T-helper 9 cell (primary cell): ENCODE data around the gene VSIG4.

Experiments used
- DNase-seq: peaks from one replicate; pipeline ENCODE4 v3.0.0-alpha.2; 2020

Gene VSIG4

DNA sequence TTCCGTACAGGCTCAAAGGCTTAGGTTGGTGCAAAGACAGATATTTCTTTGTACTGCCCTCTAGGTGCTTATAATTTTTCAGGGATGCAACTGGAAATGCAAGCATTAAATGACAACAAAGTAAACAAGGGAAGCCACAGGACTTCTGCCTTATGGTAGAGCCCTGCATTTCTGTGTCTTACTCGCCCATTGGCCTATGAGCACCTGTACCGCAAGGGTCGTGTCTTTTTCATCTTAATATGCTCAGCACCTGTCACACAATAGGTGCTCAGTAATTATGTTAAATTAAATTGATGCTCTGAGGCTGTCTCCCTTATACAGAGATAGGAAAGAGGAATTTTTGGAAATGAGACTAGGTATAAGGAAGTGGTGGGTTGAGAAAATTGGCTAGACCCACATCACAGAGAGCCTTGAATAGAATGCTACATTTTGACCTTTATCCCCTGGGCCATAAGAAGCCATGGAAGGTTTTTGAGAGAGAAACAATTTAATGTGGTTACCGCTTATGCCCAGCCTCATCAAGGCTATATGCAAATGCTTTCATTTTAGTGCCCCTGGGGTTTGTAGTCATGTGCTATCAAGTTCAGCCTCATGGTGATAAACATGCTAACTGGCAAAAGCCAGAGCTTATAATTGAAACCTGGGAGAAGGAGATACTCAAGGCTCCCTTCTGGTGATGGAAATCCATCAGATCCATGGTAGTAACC is 16.3 kb downstream of the VSIG4 start:
- DNase-seq: no peak

DNA sequence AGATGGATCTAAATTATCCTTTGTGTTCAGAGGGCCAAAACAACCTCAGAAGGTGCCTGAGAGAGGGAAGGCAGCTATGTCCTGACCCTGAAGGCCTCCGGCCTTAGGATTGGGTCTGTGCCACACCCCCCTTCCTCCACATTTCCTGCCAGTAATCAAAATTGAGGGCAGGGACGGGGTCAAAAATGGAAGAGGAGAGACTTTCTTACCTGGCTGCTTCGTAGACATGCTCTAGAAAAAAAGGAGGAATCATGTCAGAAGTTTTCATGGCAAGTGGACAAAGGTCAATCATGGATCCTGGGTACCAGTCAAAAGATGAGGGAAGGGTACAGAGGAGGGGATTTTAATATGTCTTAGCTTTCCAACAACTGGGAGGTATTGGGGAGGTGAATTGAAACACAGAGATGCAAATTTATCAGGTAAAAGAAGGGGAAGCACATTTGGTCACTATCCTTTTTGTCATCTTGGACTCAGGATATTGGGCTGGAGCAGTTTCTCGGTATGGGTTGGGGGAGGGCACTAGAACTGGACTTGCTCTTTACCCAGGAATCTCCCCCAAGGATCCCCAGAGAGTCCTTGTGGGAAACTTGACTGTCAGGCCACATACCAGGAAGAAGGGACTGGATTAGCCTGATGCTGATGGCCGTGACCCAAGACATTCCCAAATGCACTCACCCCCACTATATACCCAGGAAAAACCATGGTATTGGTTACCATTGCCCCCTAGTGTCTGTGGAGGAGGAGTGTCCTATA is 17.1 kb downstream of the VSIG4 start:
- DNase-seq: no peak

DNA sequence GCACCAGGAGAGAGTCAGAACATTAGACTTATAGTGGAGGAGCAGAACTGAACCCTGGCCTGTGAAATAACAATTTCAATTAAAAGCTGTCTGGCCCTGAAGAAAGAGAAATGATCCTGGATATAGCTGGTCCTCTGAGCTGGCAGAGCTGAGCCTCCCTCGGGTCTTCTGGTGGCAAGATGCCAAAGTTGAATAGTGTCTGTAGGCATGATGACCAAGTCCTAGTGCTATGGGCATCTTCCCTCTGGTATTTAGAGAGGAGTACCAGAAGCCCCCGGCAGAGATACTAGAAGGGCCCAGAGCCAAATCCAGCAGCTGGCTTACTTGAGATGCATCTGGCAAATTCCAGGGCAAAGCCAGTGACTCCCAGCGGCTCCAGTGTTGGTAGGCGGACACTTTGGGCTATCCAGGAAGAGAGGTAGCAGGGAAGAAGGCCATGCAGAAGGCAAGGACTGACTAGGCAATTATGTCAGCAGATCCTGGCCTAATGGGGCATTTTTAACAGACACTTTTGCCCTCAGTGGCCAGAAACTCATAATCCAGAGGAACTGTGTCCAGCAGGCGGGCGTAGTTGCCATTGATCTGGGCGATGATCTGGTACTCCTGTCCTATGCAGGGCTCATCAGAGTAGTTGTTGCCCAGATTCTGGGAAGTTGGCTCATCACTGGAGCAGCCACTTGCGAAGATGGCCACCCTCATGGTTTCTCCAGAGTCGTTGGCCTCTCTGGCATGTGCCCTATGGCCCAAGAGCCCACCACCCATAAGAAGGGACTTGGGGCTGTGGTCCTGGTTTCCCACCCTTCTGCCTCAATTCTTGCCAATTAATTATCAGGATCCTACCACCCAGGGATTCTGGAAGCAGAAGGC is 17.9 kb downstream of the VSIG4 start:
- no peak for DNase-seq

DNA sequence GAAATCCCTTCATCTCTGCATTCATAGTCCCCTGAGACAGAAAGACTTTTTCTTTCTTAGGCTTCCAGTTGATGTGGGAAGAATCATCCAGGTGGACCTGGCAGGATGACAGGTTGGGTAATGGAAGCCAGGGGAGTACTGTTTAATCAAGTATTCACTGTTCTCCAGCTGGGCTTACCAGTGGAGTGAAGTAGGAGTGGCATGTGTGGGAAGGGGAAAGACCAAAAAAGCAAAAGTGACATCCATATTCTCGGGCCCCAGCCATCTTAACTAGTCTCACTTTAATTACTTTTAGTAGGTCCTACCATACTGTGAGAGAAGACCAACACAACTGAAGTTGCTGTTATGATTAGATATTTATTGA is 18.5 kb downstream of the VSIG4 start:
- DNase-seq: no peak

DNA sequence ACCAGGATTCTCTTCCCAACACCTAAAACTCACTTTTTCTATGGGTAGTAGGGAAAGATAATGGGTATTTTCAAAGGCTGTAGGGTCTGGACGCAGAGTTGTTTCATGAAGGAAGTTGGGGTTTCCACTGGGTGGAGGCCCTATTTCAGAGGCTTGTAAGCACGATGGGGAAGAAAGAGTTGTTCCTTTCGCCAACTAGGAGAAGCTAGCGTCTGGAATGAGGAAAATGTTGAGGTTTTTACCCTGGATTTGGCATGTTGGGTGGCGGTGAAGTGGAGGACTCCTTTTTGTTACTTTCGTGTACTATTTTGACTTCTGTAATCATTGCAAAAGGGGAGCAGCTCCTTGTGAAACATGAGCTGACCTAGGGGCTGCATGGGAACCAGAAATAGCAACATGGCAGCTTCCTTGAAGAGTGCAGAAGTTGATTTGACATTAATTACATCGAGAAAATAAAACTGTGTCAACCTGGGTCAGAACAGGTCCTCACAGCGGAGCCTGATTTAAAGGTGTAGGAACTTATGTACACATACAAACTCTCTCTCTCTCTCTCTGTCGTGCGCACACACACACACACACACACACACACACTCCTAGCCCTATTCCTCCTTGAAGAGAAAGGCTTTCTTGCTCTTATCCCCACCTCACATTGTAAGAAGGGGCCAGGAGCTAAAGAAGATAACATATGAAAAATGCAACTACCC is 19.1 kb downstream of the VSIG4 start:
- DNase-seq: no peak

DNA sequence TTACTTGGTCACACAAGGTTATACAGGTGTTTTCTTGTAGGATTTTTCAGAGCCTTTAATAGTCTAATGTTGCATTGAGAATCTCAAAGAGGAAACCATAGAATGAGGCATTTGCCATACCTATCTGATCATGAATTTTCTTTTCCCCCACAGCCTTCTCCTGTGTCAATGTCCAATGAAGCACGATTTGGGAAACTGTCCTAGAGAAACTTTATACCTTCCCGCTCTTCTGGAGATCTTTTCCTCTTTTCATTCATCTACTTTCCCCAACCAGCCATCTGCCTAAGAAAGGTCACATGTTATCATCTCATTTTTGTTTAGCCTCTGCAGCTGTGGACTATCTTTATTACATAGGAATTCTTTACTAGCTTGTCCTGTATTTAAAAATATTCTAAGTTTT is 19.9 kb downstream of the VSIG4 start:
- DNase-seq: no peak

DNA sequence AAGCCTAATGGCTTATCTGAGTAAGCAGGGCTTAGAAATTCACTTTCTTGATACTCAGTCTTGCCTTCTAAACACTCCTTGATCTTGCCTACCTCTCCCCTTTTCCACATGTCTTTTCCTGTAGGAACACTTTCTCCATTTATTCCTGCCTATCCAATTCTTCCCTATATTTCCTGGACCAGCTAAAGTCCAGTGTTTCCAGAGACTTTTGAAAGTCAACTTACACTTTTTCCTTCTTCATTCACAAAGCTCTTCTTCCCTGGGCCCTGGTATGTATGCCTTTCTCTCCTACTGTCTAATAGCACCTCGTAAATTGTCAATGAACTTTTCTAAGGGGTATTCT is 20.6 kb downstream of the VSIG4 start:
- no peak for DNase-seq

DNA sequence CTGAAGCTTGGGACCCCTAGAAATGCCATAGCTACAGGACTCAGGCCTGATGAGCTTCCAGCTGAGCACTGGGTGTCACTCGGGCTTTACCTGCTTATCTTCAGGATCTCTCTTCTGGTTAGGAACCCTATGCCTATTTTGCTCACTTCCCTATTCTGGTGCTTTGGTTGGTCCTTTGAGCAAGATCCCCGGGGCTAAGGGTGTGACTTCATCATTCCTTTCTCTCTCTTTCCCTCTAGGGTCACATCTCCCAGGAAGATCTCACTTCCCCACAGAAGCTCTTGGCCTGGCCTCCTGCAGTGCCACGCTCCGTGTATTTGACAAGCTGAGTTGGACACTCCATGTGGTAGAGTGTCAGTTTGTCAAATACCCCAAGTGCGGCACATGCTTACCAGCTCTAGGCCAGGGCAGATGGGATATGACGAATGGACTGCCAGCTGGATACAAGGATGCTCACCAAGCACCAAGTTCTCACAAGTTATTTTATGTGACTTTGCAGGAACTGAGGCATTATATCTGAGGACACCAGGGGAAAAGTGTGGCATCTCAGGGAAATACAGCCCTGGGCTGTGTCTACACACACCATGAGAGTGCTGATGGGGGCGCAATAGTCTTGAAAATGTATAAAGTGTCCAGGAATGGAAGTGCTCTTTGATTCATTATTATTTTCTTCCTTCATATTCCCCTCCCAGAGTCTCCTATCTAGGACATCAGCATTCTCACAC is 21.1 kb downstream of the VSIG4 start:
- DNase-seq: no peak

DNA sequence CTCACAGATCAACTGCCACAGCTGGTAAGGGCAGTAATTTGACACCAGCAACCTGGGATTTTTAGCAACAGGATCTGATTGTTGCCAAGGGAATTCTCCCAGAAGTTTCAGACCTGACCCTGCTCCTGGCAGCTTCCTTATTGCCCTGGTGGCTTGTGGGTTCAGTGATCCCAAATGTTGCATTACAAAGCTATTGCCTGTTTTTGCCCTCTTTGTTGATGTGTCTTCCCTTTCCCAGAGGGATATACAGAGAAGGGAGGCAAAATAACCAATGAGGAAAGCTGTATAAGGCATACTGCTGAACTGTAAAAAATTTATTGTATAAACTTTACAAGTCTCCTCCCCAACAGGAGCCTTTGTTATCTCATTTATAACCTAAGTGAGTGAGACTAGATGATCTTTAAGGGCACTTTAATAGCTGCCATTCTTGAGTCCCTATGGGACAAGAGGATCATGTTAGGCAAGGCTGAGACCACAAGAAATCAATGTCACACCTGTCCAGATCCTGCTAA is 22.2 kb downstream of the VSIG4 start:
- DNase-seq: no peak

DNA sequence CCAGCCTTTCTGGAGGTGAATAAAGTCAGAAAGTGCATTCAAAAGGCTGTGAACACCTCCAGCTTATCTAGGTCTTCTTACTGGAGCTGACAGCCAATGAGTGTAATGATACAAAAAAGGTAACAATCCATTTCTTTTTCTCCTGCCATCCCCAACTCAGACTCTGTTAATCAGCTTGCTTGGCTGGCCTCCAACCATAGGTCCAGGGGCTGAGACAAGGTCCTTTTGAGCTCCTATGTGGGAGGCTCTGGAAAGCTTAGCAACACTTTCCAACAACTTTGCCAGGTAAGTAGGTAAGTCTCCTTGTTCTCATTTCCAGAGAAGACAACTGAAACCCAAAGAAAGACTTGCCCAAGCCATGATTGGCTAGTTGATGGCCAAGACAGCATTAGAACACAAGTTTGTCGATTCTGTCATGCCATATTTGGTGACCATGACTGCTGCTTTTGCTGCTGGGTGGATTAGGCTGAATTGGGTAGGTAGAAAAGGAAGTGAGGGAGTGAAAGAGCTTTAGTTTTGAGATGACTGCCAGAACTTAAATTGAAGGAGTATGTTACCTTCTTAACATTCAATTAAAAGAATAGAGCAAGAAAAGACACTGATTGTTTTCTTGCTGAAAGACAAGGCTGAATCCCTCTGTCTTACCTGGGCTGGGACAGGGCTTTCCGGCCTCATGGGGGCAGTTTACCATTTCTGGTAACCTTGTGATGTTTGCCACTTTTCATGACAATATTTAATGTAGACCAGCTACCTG is 22.8 kb downstream of the VSIG4 start:
- DNase-seq: no peak

DNA sequence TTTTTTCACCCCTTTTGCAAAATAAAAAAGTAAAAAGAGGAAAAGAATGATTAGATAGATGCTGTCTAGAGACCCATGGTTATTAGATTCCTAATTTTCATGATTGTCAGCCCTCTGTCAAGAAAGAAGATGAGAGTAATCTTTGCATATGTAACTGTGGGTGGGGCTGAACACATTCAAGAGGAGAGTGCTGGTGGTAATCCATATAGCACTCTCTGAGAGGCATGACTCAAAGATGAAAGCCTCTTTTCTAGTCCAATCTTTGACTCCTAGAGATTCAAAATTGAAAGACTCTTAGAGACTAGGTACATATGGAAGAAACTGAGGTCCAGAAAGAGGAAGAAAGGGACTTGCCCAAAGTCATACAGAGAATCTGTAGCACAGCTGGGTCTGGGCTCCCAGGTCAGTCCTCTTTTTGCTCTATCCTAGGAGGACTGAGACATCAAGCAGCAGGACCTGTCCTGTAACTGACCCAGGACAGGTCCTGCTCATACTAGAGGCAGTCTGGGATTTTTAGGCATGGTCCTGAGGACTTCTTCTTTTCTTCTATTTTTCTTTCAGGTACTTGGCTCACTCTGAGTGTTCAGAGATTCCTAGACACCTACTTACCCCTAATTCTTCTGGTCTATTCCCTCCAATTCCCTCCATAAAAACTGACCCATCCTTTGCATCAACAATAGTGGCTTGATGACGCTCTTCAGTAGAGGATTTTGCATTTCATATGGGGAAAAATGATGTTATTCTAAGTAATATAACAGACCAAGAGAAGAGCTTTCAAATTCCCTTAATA is 23.8 kb downstream of the VSIG4 start:
- no peak for DNase-seq

DNA sequence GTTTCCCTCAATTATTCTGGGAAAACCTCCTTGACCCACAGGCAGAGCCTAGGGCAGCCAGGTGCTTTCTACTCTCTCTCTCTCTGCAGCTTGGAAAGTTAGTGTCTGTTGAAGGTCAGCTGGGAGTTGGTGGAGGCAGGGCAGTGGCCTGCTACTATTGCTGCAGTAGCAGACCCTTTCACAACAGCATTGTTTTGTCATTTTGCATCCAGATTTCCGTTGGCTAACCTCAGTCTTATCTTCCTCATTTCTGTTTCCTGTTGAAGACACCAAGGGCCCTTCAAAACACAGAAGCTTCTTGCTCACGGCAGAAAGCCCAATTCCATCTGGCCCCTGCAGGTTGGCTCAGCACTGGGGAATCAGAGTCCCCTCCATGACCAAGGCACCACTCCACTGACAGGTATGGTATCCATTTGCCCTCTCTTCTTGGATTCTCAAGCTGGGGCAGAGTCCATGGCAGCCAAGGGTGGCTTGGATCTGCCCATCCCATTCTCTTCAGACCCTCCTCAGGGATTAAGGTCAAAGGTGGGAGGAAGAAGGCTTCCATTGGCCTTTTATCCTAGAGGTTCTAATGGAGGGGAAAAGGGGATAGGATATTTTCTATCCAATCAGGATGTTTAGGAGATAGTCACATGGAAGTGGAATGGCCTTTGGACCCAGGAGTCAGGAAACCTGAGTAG is 24.6 kb downstream of the VSIG4 start:
- DNase-seq: no peak

DNA sequence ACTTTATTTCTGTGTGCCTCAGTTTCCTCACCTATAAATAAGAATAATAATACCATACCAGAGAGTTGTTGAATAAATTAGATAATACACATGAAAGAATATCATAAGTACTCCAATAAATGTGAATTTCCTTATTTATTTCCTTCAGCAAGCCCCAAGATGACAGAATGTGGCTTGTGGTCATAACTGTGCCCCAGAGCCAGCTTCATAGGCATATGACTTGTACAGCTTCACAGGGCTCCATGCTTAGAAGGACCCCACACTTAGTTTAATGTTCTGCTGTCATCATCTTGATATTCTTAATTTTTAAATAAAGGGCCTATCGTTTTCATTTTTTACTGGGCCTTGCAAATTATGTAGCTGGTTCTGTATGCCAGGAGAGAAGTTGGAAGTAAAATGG is 25.3 kb downstream of the VSIG4 start:
- no peak for DNase-seq

DNA sequence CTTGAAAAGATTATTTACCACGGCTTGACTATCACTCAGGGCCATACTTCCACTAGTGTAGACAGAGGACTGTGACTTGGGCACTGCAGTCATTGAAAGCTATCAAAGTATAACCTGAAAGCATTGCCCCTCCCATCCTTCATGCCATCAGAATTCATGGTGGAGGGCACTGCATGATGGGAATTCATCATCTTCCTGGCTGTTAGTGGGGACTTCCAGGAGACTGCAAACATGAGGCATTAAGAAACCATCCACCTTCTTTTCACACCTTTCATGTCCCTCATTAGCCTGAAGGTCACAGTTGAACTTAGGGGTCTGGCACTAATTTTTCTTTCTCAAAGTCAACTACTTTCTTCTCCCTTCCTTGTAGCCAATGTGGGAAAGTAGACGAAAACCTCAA is 25.8 kb downstream of the VSIG4 start:
- DNase-seq: no peak

DNA sequence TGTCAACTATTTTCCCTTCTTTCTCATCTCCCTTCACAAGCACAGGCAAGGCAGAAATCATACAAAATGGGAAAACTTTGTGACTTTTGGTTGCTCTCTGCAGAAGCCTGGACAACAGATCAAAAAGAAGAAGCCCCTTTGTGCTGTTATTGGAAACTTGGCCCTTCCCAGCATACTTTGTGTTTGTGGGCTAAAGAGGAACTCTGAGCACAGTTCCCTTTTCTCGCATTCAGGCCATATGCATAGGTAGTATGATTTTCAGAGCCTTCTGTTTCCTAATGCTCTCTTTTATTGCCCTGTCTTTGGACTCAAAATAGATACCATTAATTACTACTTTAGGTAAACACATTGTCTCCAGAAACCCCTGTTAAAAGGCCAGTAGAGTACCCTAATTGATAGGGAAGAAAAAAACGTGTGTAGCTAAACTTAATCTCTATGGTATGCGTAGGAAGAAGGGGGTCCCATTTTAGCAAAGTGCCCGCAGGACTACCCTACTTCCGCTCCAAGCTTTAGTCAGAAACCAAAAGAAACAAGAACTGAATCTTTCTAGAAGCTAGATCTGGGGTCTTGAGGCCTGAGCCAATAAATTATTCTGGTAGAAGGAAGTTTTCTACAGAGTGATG is 26.6 kb downstream of the VSIG4 start:
- DNase-seq: no peak

DNA sequence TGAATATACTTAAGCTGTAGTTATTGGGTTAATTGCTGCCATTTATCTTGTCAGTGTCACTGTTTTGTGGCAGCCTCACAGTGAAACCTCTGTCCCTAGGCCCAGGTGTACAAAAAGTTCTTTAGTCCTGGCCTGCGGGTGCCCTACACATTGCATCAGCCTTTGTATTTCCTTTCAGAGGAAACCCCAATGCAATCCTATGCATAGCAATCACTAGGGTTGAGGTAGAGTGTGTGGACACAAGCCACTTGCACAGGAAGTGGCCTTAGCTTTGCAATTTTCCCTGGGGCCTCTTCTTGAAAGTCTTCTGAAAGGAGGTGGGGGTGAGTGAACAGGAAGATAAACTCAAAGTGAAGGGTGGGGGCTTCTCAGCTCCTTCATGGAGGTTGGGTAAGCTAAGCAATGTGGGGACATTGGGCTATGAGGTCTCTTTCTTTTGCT is 27.8 kb downstream of the VSIG4 start:
- no peak for DNase-seq

DNA sequence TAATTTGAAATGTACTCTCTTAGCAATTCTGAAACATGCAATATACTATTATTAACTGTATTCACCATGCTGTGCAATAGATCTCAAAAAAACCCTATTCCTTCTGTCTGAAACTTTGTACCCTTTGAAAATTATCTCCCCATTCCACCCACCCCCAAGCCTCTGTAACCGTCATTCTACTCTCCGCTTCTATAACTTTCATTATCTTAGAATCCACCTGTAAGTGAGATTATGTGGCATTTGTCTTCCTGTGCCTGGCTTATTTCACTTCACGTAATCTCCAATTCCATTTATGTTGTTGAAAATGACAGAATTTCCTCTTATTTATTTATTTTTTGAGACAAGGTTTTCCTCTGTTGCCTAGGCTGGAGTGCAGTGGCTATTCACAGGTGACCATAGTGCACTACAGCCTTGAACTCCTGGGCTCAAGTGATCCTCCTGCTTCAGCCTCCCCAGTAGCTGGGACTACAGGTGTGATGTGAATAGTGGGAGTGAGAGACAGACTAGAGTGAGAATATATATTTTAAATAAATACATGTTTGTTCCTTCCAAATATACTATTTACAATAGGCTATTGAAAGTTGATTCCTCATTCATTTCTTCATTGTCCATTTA is 30.5 kb downstream of the VSIG4 start:
- DNase-seq: no peak

DNA sequence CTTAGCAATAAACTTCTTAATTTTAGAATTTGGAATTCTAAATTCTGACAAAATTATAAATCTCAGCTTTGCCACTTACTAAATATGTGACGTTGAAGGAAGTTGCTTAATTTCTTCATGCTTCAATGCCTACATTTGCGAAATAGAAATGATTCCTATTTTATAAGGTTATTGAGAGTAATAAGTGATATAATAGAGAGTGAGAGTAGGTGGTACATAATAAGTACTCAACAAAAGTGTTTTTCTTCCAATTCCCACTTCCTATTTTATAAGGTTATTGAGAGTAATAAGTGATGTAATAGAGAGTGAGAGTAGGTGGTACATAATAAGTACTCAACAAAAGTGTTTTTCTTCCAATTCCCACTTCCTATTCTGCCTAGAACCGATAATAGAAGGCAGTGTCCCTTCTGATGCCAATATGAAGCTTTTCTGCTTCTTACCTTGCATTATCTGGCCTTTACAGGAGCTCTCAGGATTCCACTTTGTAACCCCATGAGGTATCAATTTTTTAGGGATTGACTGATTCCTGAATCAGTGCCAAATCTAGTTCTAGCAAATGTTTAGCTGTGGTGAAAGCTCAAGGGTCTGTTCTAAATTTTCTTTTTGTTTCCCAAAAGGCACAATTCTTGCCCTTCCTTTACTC is 31.4 kb downstream of the VSIG4 start:
- no peak for DNase-seq

DNA sequence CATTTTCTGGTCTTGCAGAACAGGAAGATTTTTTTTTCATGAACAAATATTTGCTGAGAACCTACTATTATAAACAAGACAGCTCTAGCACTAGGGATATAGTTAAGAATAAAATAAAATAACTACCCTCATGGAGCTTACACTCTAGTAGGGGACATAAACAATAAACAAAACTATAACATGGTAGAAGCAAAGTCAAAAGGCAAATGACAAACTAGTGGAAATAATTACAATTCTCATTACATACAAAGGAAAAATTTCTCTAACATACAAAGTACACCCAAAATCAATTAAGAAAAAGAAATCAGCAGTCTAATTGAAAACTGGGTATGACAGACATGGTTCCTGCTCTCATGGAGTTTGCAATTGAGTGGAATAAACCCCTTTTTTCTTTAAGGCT is 32.0 kb downstream of the VSIG4 start:
- no peak for DNase-seq
